B cell (primary cell): ENCODE measurements around the gene TRIM6. TPM values are rescaled to one million over a fixed set of nuclear protein-coding genes. Genes with fewer than 3 reads are reported as not detected.

ENCODE experiments used
- ATAC-seq: fragments of 200-7000 bp; cut with Tn5 transposase; one replicate; pipeline ENCODE4 v1.10.0; 2021; ENCODE audit warnings: low read depth, mild to moderate bottlenecking, moderate number of reproducible peaks, moderate library complexity
- CTCF ChIA-PET: fragments of 350-600 bp; sonication (Branson Sonifier 250); formaldehyde crosslinking; loops from one replicate; lab custom pipeline; 2021; ENCODE audit warnings: antibody characterized with exemption, inconsistent platforms; lab: Charles Lee
- POLR2A ChIA-PET: fragments of 350-600 bp; sonication (Branson Sonifier 250); formaldehyde crosslinking; loops from one replicate; lab custom pipeline; 2021; ENCODE audit warnings: antibody characterized with exemption; lab: Charles Lee
- DNase-seq: peaks from one replicate; pipeline ENCODE4 v3.0.0; 2013
- H2AFZ ChIP-seq: 2 replicates; pipeline ENCODE4 v1.6.1; 2012; ENCODE audit warnings: mild to moderate bottlenecking, low read depth, low read length; ENCODE audit not compliant: insufficient read depth, poor library complexity, severe bottlenecking
- H3K27ac ChIP-seq, 2 donors: 1 replicate in 1 of 2; 2 replicates in 1 of 2; pipeline ENCODE4 v1.5.1; 2012 to 2013; ENCODE audit warnings: low read length in 2 of 2, mild to moderate bottlenecking in 2 of 2, moderate library complexity in 1 of 2
- H3K27me3 ChIP-seq, 4 experiments: fragments of 200-600 bp in 1 of 4; sonication (generic) in 1 of 4; replicated peaks in 1 of 4; 1 replicate in 2 of 4; 2 replicates in 2 of 4; pipeline versions ENCODE4 v1.6.1 to v1.7.0; 2013 to 2016; ENCODE audit warnings: low read length in 3 of 4, mild to moderate bottlenecking in 2 of 4, mixed read lengths in 1 of 4, moderate library complexity in 1 of 4; ENCODE audit not compliant: insufficient read depth in 4 of 4, control insufficient read depth in 3 of 4; ENCODE audit errors: control extremely low read depth in 1 of 4
- H3K36me3 ChIP-seq, 2 experiments: replicated peaks in 1 of 2; 1 replicate in 1 of 2; 2 replicates in 1 of 2; pipeline versions ENCODE4 v1.6.1 to v1.7.1; 2013; ENCODE audit warnings: low read length in 1 of 2; ENCODE audit not compliant: insufficient read depth in 2 of 2, control insufficient read depth in 1 of 2; ENCODE audit errors: control extremely low read depth in 1 of 2, extremely low read depth in 1 of 2
- H3K4me1 ChIP-seq, 2 donors: fragments of 200-600 bp in 1 of 2; sonication (generic) in 1 of 2; 1 replicate in 1 of 2; 2 replicates in 1 of 2; pipeline versions ENCODE4 v1.5.1 to v1.6.1; 2013 to 2017; ENCODE audit warnings: low read length in 2 of 2; ENCODE audit not compliant: control insufficient read depth in 2 of 2, insufficient read depth in 2 of 2
- H3K4me2 ChIP-seq: replicated peaks from 2 replicates; pipeline ENCODE3; 2012; ENCODE audit warnings: mild to moderate bottlenecking, low read depth, low read length; ENCODE audit not compliant: poor library complexity, severe bottlenecking
- H3K4me3 ChIP-seq, 5 experiments: fragments of 200-600 bp in 1 of 5; sonication (generic) in 1 of 5; 1 replicate in 3 of 5; 2 replicates in 2 of 5; pipeline versions ENCODE4 v1.5.1 to v1.7.0; 2011 to 2016; ENCODE audit warnings: low read length in 4 of 5, mild to moderate bottlenecking in 4 of 5, low read depth in 2 of 5, control low read depth in 1 of 5, moderate library complexity in 1 of 5; ENCODE audit not compliant: insufficient read depth in 1 of 5; ENCODE audit errors: control extremely low read depth in 1 of 5, extremely low read depth in 1 of 5
- H3K79me2 ChIP-seq: fragments of 200-600 bp; sonication (generic); one replicate; pipeline ENCODE4 v1.6.0; 2016; ENCODE audit warnings: low read length; ENCODE audit not compliant: control insufficient read depth, insufficient read depth
- H3K9ac ChIP-seq: fragments of 200-600 bp; sonication (generic); 2 replicates; pipeline ENCODE4 v1.6.1; 2017; ENCODE audit warnings: mild to moderate bottlenecking, low read length, moderate library complexity
- H3K9me3 ChIP-seq, 3 donors: one replicate each; pipeline versions ENCODE4 v1.6.1 to v1.7.1; 2013; ENCODE audit warnings: low read length in 2 of 3; ENCODE audit not compliant: control insufficient read depth in 2 of 3, insufficient read depth in 1 of 3; ENCODE audit errors: control extremely low read depth in 1 of 3
- H4K20me1 ChIP-seq: 2 replicates; pipeline ENCODE4 v1.6.0; 2012; ENCODE audit warnings: mild to moderate bottlenecking, low read length; ENCODE audit not compliant: insufficient read depth, control insufficient read depth, poor library complexity, severe bottlenecking
- H3K27ac Mint-ChIP-seq: one replicate; pipeline ENCODE4 v1.8.0; 2021; ENCODE audit warnings: mixed read lengths
- H3K27me3 Mint-ChIP-seq: one replicate; pipeline ENCODE4 v1.8.0; 2021; ENCODE audit warnings: mixed read lengths
- H3K4me1 Mint-ChIP-seq: one replicate; pipeline ENCODE4 v1.8.0; 2021; ENCODE audit warnings: mixed read lengths
- H3K4me3 Mint-ChIP-seq: one replicate; pipeline ENCODE4 v1.8.0; 2021; ENCODE audit warnings: mixed read lengths
- H3K9me3 Mint-ChIP-seq: one replicate; pipeline ENCODE4 v1.8.0; 2022; ENCODE audit warnings: mixed read lengths; ENCODE audit not compliant: insufficient read depth
- EZH2 ChIP-seq: IDR thresholded peaks from 2 replicates; pipeline ENCODE4 v1.6.1; 2012; ENCODE audit warnings: borderline replicate concordance, low read depth, mild to moderate bottlenecking, moderate library complexity, low read length; ENCODE audit not compliant: insufficient read depth, poor library complexity, severe bottlenecking
- WGBS: methylation state at CpG from one replicate; pipeline ENCODE4 v1.1.5; 2013; ENCODE audit warnings: missing lambda C conversion rate; ENCODE audit not compliant: insufficient coverage; 5-methylcytosine and 5-hydroxymethylcytosine counted together
- intact Hi-C: fragments of 100-400 bp; cut with micrococcal nuclease; formaldehyde crosslinking; loops from one replicate; pipeline ENCODE4 v1.10.0; 2022
- polyA plus RNA-seq: library from polyadenylated mRNA; depleted of rRNA; stranded (reverse); fragments of >200 nt; gene quantifications from 2 replicates; pipeline ENCODE4 v1.2.3, GENCODE V29; 2012
- total RNA-seq, 2 donors: library from RNA; stranded (reverse); fragments of 120-200 nt in 1 of 2; gene quantifications; 1 replicate in 1 of 2; 2 replicates in 1 of 2; pipeline versions ENCODE4 v1.2.3 to v1.2.4, GENCODE V29; 2013 to 2022
- TF ChIP-seq, protein P1 (sequence below): fragments of 200-600 bp; IDR thresholded peaks from one replicate; pipeline ENCODE4 v1.8.0; 2022; ENCODE audit warnings: antibody characterized with exemption, mild to moderate bottlenecking

Gene TRIM6
- total and polyA plus RNA-seq, 2 donors (not counting 1 experiment from before 2014, with no cell fraction given) = 0.10 TPM; not detected in 1

DNA sequence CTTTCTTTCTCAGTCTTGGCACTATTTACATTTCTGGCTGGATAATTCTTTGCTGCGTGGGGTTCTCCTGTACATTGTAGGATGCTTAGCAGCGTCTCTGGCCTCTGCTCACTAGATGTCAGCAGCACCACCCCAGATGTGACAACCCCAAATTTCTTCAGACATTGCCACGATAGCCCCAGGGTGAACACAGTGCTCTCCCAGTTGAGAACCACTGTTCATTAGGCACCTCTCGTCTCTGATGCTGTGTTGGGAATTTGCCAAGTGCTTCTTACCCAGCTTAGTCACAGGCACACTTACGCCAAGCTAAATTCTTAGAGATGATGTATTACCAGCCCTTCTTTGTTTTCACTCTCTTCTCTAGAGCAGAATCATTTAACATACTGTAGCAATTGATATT lies 9.4 kb downstream of the TRIM6 start:
- Mint-ChIP-seq H3K27ac (no peak overlapping the region), H3K4me3 (no peak overlapping the region), H3K27me3 (no peaks in the 10 kb centered on the region), H3K4me1 (no peaks in the 10 kb centered on the region), H3K9me3 (no peaks in the 10 kb centered on the region)
- Histone ChIP-seq H3K27ac (no peak overlapping the region), H3K9me3 (no peaks in the 10 kb centered on the region), H3K79me2 (no peaks in the 10 kb centered on the region), H3K4me2 (no peak overlapping the region), H3K36me3 (no peaks in the 10 kb centered on the region), H3K4me1 (no peaks in the 10 kb centered on the region), H4K20me1 (no peaks in the 10 kb centered on the region), H3K9ac (no peak overlapping the region), H3K27me3 (no peaks in the 10 kb centered on the region), H2AFZ (no peak overlapping the region), H3K4me3 (no peak overlapping the region)
- ATAC-seq = no peak
- DNase-seq = no peak
- 85% methylated on average over 4 of the region's 5 CpGs for WGBS
- CTCF ChIA-PET = interaction anchor here (0.6 to 1.2 kb wide), 3 partner anchors 78 to 199 kb away, joined by 3 to 5 read pairs (median 3); partner anchors contain the start of gene TRIM5
- no peak for TF ChIP-seq EZH2
- TF ChIP-seq, protein P1, sequence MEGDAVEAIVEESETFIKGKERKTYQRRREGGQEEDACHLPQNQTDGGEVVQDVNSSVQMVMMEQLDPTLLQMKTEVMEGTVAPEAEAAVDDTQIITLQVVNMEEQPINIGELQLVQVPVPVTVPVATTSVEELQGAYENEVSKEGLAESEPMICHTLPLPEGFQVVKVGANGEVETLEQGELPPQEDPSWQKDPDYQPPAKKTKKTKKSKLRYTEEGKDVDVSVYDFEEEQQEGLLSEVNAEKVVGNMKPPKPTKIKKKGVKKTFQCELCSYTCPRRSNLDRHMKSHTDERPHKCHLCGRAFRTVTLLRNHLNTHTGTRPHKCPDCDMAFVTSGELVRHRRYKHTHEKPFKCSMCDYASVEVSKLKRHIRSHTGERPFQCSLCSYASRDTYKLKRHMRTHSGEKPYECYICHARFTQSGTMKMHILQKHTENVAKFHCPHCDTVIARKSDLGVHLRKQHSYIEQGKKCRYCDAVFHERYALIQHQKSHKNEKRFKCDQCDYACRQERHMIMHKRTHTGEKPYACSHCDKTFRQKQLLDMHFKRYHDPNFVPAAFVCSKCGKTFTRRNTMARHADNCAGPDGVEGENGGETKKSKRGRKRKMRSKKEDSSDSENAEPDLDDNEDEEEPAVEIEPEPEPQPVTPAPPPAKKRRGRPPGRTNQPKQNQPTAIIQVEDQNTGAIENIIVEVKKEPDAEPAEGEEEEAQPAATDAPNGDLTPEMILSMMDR = no peak
- intact Hi-C loops = loop anchor here (10.0 kb wide), 2 partner anchors 289 to 749 kb away; partner anchors contain the start of gene OR52E5
- POLR2A ChIA-PET = no interaction called here

DNA sequence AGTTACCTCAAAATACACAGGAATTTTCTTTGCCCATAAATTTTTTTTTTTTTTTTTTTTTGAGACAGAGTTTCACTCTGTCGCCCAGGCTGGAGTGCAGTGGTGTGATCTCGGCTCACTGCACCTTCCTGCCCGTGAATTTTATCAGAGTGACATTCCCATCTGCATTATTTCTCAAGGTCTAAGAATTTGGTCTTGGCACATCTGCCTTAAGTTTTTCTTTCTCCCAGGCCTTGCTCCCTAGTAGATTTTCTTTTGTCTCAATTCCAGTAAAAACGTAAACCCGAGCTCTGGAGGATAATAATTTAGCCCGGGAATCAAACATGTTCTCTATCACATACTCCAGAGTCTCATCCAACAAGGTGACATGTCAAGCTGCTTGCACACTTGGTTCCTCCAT lies 12.4 kb downstream of the TRIM6 start:
- no peaks in the 10 kb centered on the region for H3K9me3 ChIP-seq
- H3K36me3 ChIP-seq = no peaks in the 10 kb centered on the region
- no peak overlapping the region for H3K4me3 Mint-ChIP-seq
- no peak overlapping the region for H3K4me3 ChIP-seq
- no peaks in the 10 kb centered on the region for H3K9me3 Mint-ChIP-seq
- no peaks in the 10 kb centered on the region for H3K27me3 ChIP-seq
- H2AFZ ChIP-seq = no peak overlapping the region
- ChIA-PET POLR2A (no interaction called here), CTCF (no interaction called here)
- no peaks in the 10 kb centered on the region for H3K4me1 ChIP-seq
- intact Hi-C loops = loop anchor here (10.0 kb wide), 2 partner anchors 286 to 746 kb away; partner anchors contain the start of gene OR52E5
- DNase-seq (no peak), ATAC-seq (no peak)
- H3K27me3 Mint-ChIP-seq = no peaks in the 10 kb centered on the region
- H3K4me1 Mint-ChIP-seq = no peaks in the 10 kb centered on the region
- H3K4me2 ChIP-seq = no peak overlapping the region
- no peaks in the 10 kb centered on the region for H3K79me2 ChIP-seq
- no peak overlapping the region for H3K9ac ChIP-seq
- no peak overlapping the region for H3K27ac ChIP-seq
- no peak overlapping the region for H3K27ac Mint-ChIP-seq
- TF ChIP-seq EZH2 = no peak
- TF ChIP-seq, protein P1 = no peak
- no peaks in the 10 kb centered on the region for H4K20me1 ChIP-seq
- 93% methylated on average over 5 of the region's 6 CpGs for WGBS
